Measurements from ENCODE around the gene HOXA13.

Gene HOXA13

GRCh38 chr7:27157702-27158431 is 42.0 kb downstream of the HOXA13 start:
- no peak for DNase-seq

DNA sequence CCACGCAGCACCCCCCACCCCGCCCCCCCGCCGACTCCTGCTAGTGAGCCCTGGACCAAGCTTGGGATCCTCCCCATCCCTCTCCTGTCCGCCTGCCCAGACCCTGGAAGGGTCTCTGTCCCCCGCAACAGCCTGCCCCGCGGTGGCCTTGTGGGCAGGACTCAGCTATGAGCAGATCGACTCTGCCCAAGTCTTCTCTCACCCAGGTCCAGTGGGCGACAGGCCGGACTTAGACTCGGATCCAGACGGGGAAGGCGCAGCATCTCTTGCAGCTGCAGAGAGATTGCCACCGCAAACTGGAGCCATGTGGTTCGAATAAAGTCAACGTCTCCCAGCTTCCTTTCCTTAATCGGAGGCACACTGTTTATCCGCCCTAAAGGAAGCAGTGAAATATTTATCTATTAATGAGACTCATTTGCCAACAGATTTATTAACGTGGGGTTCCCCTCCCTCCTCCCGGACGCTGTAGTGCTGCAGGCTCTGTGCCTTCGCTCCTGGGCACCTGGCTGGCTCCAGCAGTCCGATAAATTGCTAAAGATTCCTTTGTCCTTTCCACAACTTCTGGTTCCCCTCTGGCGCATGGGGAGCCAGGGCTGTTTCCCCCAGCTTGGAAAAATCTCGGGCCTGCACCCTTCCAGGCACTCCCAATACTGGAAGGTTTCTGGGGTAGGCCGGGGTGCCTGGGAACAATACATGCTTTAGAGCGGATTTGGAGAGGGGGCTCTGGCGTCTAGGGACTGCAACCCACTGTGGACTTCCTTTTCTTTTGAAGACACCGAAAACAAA is 42.8 kb downstream of the HOXA13 start:
- DNase-seq: no peak

GRCh38 chr7:27156508-27156898 is 43.4 kb downstream of the HOXA13 start, which contains the start of gene HOXA7:
HOXA7 (minus strand) TSS chr7:27156675; CDS start chr7:27156545, 130 bp downstream.
- peak; percentile 23 to 68 for DNase-seq

GRCh38 chr7:27155816-27156507 is 43.9 kb downstream of the HOXA13 start:
- DNase-seq: no peak

GRCh38 chr7:27154901-27155815 is 44.7 kb downstream of the HOXA13 start:
- no peak for DNase-seq

DNA sequence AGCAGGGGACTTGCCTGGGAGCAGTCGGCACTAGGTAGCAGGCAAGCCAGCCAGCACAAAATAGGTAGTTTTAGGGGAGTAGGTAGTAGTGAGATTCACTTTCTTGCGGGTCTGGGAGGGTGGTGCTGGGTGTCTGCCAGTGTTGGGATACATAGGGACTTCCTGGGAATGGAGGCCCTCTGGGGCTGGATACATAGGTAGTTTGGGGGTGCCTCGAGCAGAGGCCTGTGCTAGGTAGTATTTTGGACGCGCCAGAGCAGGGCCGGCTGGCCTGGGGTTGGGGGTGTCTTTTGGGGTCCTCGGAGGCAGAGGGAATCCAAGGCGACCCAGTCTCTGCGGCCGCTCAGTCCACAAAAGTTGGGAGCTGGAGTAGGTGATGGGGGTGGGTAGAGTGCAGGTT is 45.5 kb downstream of the HOXA13 start:
- DNase-seq: no peak

- no peak for DNase-seq
Observed at GRCh38 chr7:27153526-27153925, 46.4 kb downstream of the HOXA13 start.

DNA sequence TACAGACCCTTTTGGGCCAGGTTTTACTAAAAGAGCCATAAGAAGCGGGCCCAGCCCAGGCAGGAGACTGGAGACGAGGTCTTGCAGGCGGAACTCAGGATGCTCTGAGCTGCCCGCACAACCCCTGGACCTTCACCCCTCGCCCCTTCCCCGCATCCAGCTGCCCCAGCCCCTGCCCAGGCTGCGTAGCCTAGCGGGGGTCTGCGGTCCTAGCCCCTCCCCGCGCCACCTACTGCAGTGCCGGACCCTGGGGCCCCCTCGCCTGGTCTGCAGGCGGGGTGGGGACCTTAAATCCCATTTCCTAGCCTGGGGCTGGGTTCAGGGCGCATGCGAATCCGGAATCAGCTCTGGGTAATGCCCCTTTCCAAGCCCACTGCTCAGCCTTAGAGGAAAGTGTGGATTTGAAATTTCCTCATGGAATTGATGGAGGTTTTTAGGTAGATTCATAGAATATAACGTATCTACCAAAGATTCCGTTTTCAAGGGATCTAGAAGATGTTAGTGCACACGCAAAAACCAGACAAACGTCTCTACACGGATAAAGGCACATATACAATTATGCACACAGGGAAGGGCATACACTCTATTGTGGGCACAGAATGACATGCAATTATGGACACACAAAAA is 47.0 kb downstream of the HOXA13 start:
- DNase-seq: no peak

DNA sequence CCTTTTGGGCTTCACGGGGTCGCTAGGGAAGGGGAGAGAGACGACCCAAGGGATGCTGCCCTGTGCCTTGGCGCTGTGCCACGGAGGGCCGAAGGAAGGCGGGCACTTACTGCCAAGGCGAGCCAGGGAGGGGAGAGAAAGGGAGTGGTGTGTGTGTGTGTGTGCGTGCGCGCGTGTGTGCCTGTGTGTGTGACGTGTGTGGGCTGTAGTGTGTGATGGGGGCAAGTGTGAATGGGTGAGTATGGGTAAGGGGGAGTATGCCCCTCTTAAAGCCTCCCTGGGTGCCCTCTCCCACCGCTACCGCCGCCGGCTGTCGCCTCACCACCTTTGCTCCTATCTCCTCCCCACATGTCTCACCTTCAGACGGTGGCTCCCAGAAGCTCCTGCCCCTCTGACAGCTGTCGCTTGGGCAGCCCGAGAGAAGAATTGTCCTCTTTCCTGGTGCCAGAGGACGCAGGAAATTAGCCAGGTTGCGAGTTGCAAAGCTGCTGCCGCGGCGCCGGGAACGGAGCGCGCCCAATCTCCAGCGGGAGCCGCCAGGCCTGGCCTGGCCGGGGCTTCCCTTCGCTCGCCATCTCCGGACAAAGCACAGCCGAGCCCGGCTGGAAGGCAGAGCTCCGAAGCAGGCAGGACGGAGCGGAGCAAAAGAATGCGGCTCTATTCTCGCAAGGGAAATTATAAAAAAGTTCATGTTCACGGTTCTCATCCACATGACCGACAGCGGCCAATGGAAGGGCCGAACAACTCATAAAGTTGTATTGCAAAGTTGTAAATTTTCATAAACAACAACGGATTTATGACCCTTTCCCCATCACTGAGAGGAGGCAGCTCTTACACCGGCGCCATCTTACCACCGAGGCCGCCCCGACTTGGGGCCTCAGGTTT is 47.7 kb downstream of the HOXA13 start, which contains the start of gene HOXA3:
TSS of gene HOXA3 (minus strand) at position 653 of the 885 bp plus-strand sequence. CDS start 41,943 bp downstream, outside the sequence.
- DNase-seq: no peak

DNA sequence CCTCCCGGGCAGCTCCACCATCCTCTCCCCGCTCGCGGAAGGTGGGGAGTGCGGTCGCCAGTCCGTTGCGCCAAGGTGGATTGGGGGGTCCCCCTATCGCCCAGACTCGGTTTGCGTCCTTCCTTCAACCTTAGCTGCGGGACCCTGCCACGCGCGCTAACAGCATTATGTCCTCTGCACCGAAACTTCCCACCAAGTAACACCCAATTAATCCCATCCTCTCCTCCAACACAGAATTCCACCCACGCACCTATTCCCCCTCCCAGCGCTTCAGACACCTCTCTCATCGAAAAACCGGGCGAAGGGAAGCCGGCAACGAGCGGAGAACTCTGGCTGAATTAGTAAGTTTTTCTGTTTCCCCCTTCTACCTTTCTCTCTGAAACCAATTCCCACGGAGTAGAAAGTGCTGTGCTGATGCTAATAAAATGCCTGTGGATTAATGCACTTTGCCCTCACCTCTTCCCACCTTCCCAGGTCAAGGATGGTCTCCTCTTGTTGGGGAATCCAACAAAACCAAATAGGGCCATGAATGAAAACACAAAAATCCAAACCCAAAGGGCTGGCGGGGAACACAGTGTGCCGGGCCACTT is 48.5 kb downstream of the HOXA13 start:
- no peak for DNase-seq

DNA sequence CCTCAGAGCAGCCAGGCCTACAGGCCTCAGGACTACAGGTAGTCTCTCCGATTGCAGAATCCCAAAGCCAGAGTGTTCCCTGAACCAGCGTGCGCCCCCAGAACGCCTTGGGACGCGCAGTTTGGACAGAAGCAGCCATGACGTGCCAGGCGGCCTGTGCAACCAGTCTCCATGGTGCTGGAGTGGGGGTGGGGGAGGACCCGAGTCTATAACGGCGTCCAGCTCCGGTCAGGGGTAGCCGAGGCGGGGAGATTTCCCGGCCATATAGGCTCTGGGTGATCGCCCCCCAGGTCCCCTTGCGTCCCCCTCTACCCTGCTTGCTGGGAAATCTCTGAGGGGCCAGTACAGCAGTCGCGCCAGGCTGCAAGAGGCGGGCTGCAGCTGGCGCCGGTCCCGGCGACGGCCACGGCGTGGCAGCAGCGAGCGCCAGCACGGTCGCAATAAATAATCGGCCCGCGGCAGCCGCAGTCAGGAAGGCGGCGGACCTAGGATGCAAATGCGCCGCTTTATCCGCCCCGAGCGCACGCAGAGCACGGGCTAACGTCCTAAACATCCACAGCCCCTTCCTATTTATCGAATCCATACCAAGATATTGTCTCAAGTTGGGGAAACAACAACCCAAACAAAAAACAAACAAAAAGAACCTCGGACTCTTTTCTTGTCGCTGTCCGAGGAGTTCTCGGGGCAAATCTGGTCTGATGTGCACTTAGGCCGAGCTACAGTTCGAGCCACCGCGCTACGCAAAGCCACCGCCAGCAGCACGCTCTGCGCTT is 49.1 kb downstream of the HOXA13 start:
- DNase-seq: peak; percentile 72 to 81

GRCh38 chr7:27149842-27150567 is 49.9 kb downstream of the HOXA13 start:
- peak; percentile 19 to 67 for DNase-seq

DNA sequence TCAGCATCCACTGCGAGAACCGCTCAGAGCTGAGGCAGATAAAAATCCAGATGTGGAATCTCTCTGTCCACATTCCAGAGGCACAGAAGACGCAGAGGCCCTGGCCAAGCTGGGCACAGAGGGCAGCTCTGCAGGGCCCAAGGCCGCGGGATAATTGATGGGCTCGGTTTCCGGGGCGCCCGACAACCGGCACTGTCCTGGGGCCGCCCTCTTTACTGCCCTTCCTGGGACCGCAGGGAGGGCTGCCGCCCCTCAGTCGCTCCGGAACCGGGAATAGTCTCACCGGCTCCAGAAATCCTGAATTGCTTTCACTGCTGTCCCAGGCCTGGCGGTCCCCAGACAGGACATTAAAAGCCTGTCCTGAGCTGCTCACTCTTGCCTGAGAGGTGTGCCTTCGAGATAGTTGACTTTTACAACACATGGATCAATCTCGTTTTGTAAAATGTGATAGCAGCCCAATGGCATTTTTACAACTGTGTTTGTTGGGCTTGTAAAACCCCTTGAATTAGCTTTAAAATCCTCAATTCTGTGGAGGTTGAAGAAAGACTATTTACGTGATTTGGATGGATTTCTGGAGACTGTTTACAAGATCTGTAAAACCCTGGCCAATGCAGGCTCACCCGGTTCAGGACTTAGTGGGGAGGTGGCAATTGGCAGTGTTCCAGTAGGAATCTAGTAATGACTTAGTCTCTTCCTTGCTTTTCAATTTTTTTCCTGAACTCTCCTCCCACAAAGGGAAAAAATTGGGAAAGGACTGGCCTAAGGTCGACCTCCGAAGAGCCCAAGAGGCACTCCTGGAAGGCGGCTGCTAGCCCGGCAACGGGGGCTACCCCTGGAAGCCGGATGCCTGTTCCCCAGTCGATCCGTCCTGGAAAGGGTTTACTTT is 50.9 kb downstream of the HOXA13 start:
- peak in 1 of 2 experiments; percentile 25 for DNase-seq

GRCh38 chr7:27148031-27148755 is 51.7 kb downstream of the HOXA13 start:
- DNase-seq: no peak

- DNase-seq: no peak
Observed at GRCh38 chr7:27147199-27148030, 52.5 kb downstream of the HOXA13 start, which contains the start of gene HOXA6. HOXA6 (minus strand) TSS chr7:27147774; CDS start chr7:27147749, 25 bp downstream.
